ENCODE data around the gene TM9SF3. TPM values are rescaled to one million over a fixed set of nuclear protein-coding genes. Genes with fewer than 3 reads are reported as not detected.

TM9SF3 gene
- total RNA-seq, 2 donors from 2014 or later: 73.7 to 75.2 TPM

DNA sequence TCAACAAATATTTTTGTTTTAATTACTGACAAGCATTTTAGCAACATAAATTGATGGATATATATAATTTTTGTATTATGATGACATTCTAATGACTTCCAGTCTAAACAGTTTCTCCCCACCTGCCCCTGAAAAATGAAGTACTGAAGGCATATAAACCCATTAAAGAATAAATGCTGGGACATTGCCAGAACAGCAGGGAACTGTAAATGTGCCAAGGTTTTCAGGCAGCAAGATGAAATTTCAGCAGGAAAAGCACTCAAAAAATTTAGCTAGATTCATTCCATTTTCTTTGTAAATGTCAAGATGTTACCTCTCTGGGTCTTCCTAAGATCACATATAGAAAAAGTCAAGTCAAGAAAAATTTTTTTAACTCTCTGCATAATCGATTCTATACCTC is 62.1 kb downstream of the TM9SF3 start:
- intact Hi-C loops (cut with DNase I): no loop called here
- TF ChIP-seq CTCF (IDR thresholded peaks at IDR 0.05) (no peak), POLR2A (IDR thresholded peaks at IDR 0.05) (no peak)
- no peak overlapping the region for H3K27ac ChIP-seq
- no peaks in the 10 kb centered on the region for H3K27me3 ChIP-seq
- 28 to 54% methylated on average over 1 of the region's 1 CpG for WGBS, 2 donors
- no peak overlapping the region for H3K4me3 ChIP-seq
- no peaks in the 10 kb centered on the region for H3K9me3 ChIP-seq
- no peak for DNase-seq
- ATAC-seq: no peak
- peaks cover 2% of the 10 kb centered on the region for H3K4me1 ChIP-seq
- peaks cover 0 to 19% of the 10 kb centered on the region in 2 donors for H3K36me3 ChIP-seq (replicated peaks in 1 of 2; ENCODE audit: insufficient read depth in 1 of 2, low read depth in 2 of 2)

- WGBS, 2 donors: 76 to 87% methylated on average over 1 of the region's 1 CpG
- Histone ChIP-seq H3K36me3 (replicated peaks in 1 of 2; ENCODE audit: insufficient read depth in 1 of 2, low read depth in 2 of 2) (peaks cover 0 to 2% of the 10 kb centered on the region in 2 donors), H3K4me1 (peaks cover 23% of the 10 kb centered on the region), H3K27ac (no peak overlapping the region), H3K27me3 (no peaks in the 10 kb centered on the region), H3K9me3 (no peaks in the 10 kb centered on the region), H3K4me3 (no peak overlapping the region)
- DNase-seq (no peak), ATAC-seq (no peak)
- TF ChIP-seq POLR2A (IDR thresholded peaks at IDR 0.05) (no peak), CTCF (IDR thresholded peaks at IDR 0.05) (no peak)
- intact Hi-C loops (cut with DNase I): no loop called here
Measured at GRCh38 chr10:96517284-96517683, 69.5 kb downstream of the TM9SF3 start.

DNA sequence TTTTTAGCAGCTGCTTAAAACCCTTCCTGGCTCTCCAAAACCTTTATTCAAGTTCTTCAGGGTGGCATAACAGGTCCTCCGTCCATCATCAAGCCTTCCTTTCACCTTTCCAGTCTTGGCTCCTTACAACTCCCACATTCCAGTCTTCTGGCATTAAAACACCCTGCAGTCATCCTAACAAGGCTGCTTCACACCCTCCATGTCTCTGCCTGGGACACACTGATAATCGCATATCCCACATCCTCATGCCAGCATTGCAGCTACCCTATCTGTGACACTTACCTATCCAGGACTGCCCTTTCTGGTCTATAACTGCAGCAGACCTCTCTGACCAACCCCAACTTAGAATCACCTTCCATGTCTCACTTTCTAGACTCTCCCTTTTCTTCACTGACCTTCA is 70.5 kb downstream of the TM9SF3 start:
- DNase-seq (no peak), ATAC-seq (no peak)
- H3K9me3 ChIP-seq: no peaks in the 10 kb centered on the region
- intact Hi-C loops (cut with DNase I): no loop called here
- no peak for TF ChIP-seq POLR2A (IDR thresholded peaks at IDR 0.05)
- TF ChIP-seq CTCF (IDR thresholded peaks at IDR 0.05): no peak
- WGBS, 2 donors: 91 to 92% methylated on average over 2 of the region's 2 CpGs
- H3K4me3 ChIP-seq: no peak overlapping the region
- H3K36me3 ChIP-seq (replicated peaks in 1 of 2; ENCODE audit: insufficient read depth in 1 of 2, low read depth in 2 of 2): no peaks in the 10 kb centered on the region
- peaks cover 24% of the 10 kb centered on the region for H3K4me1 ChIP-seq
- no peaks in the 10 kb centered on the region for H3K27me3 ChIP-seq
- no peak overlapping the region for H3K27ac ChIP-seq

DNA sequence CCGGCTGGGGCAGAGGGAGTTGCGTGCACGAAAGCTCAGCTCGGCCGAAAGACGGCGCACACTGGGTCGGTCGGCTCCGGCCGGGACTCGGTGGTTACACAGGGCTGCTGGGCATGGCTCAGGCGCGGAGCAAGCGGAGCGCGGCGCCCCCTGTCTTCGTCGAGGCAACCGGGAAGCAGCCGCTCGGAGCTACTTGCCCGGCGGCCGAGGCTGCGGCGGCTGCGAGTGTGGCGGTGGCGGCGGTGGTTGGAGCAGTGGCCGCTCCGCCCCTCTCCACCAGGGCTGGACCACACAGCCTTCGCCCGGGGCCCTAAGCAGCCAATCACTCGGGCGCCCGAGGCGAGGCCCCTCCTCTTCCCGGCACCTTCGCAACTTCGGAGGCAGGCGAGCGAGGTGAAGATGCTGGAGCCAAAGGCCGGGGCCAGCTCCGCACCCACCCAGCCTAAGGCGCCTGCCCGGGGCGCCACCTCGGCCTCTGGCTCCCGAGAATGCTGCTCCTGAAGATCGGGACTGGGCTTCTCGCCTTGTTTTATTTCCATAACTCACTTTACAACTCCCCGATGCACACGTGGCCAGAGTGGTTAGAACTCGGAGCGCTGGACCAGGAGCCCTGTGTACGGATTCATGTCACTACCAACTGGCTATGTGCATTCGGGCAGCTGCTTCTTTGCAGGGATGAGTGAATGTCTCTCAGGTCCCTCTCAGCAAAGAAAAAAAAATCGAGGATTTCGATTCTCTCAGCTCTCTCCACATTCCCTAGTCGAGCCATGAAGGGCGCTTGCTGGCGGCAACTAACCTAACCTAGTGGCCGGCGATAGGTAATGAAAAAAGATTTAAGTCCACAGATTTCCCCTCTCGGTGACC is 72.9 kb downstream of the TM9SF3 start, which contains the start of gene TLL2:
TSS of gene TLL2 (minus strand) at position 229 of the 864 bp plus-strand sequence. CDS start 241 bp downstream, outside the sequence.
- ATAC-seq (peak; percentile 96), DNase-seq (peak; percentile 85 to 93 (median 89))
- Histone ChIP-seq H3K4me1 (peaks cover 24% of the 10 kb centered on the region), H3K9me3 (no peaks in the 10 kb centered on the region), H3K27ac (peak within 1 kb of the TSS in 1 of 4 donors; percentile 32), H3K27me3 (no peaks in the 10 kb centered on the region), H3K36me3 (replicated peaks in 1 of 2; ENCODE audit: insufficient read depth in 1 of 2, low read depth in 2 of 2) (no peaks in the 10 kb centered on the region), H3K4me3 (peak within 1 kb of the TSS; percentile 2 to 18)
- TF ChIP-seq POLR2A (IDR thresholded peaks at IDR 0.05) (peak in 2 of 3 donors; percentile 52 to 59), CTCF (IDR thresholded peaks at IDR 0.05) (peak; percentile 63 to 90 (median 82))
- intact Hi-C loops (cut with DNase I): loop anchor here (5.0 kb wide), 1 partner anchor 137 kb away; no protein-coding TSS in a partner anchor
- WGBS, 2 donors: 2% methylated on average over 23 to 65 of the region's 68 CpGs

Measured in body of pancreas (tissue), 4 donors.